Esophagus muscularis mucosa (tissue), 4 donors: Measurements from ENCODE around the gene TRIM39. TPM values are rescaled to one million over a fixed set of nuclear protein-coding genes. Genes with fewer than 3 reads are reported as not detected.
"Not testable (repeated sequence)": the region's sequence is repeated elsewhere in the genome, so short reads cannot be mapped to it uniquely, and the experiment has no call there.

Source experiments
- DNase-seq: peaks from one replicate; pipeline ENCODE4 v3.0.0-alpha.2; 2017; ENCODE audit errors: extremely low spot score
- H3K27ac ChIP-seq, 4 donors: fragments of 200-600 bp; sonication (generic); replicated peaks in 1 of 4; 1 replicate in 3 of 4; 2 replicates in 1 of 4; pipeline ENCODE4 v1.5.1; 2016 to 2019; ENCODE audit warnings: mild to moderate bottlenecking in 1 of 4
- H3K27me3 ChIP-seq, 4 donors: fragments of 200-600 bp; sonication (generic); one replicate each; pipeline versions ENCODE4 v1.5.1 to v1.6.0; 2016 to 2019
- H3K36me3 ChIP-seq, 4 donors: fragments of 200-600 bp; sonication (generic); one replicate each; pipeline ENCODE4 v1.5.1; 2016 to 2019
- H3K4me1 ChIP-seq, 4 donors: fragments of 200-600 bp; sonication (generic); one replicate each; pipeline ENCODE4 v1.5.1; 2016 to 2019
- H3K4me3 ChIP-seq, 4 donors: fragments of 200-600 bp; sonication (generic); 1 replicate in 2 of 4; 2 replicates in 2 of 4; pipeline ENCODE4 v1.5.1; 2016 to 2019; ENCODE audit warnings: mild to moderate bottlenecking in 4 of 4, moderate library complexity in 1 of 4
- H3K9me3 ChIP-seq, 4 donors: fragments of 200-600 bp; sonication (generic); 1 replicate in 3 of 4; 2 replicates in 1 of 4; pipeline ENCODE4 v1.5.1; 2016 to 2019
- EP300 ChIP-seq: sonication (generic); formaldehyde crosslinking; IDR thresholded peaks from one replicate; pipeline ENCODE4 v1.6.1; 2017; ENCODE audit warnings: antibody characterized with exemption
- POLR2A ChIP-seq: fragments of 450-650 bp; IDR thresholded peaks from one replicate; pipeline ENCODE4 v1.6.1; 2017; ENCODE audit warnings: antibody characterized with exemption, moderate library complexity, mild to moderate bottlenecking, low read depth
- POLR2AphosphoS5 ChIP-seq, 2 donors: sonication (generic); formaldehyde crosslinking; IDR thresholded peaks; one replicate each; pipeline ENCODE4 v1.6.1; 2017; ENCODE audit warnings: antibody characterized with exemption in 2 of 2
- WGBS: methylation state at CpG from one replicate; pipeline ENCODE4 v1.1.5; 2018; 5-methylcytosine and 5-hydroxymethylcytosine counted together
- intact Hi-C: fragments of 100-400 bp; cut with DNase I; formaldehyde crosslinking; loops from one replicate; pipeline ENCODE4 v1.15.1; 2023
- total RNA-seq, 4 donors: library from RNA; depleted of rRNA; stranded (reverse); fragments of >200 nt; gene quantifications; one replicate each; pipeline versions ENCODE4 v1.1.0 to v1.2.1, GENCODE V29; 2016
- TF ChIP-seq, protein P1 (sequence below), 3 experiments: fragments of 200-600 bp in 2 of 3; fragments of 450-650 bp in 1 of 3; sonication (generic) in 2 of 3; IDR thresholded peaks; one replicate each; pipeline ENCODE4 v1.5.1; 2017 to 2019; ENCODE audit warnings: antibody characterized with exemption in 3 of 3, mild to moderate bottlenecking in 2 of 3, moderate library complexity in 1 of 3

The TRIM39 gene
- total RNA-seq, 4 donors from 2014 or later, result 17.4 to 24.5 (median 20.9) TPM

GRCh38 chr6:30359276-30359675, 32.5 kb downstream of the TRIM39 start:
- WGBS, result 68% methylated on average over 5 of the region's 5 CpGs

GRCh38 chr6:30360139-30360538, 33.4 kb downstream of the TRIM39 start:
- no peak overlapping the region for H3K27ac ChIP-seq
- H3K4me1 ChIP-seq, result peaks cover 0 to 16% (median 9%) of the 10 kb centered on the region in 4 donors
- no peak overlapping the region for H3K4me3 ChIP-seq
- no peaks in the 10 kb centered on the region for H3K36me3 ChIP-seq
- H3K27me3 ChIP-seq, result peaks cover 0 to 30% (median 12%) of the 10 kb centered on the region in 4 donors
- TF ChIP-seq EP300, result no peak
- TF ChIP-seq, protein P1, sequence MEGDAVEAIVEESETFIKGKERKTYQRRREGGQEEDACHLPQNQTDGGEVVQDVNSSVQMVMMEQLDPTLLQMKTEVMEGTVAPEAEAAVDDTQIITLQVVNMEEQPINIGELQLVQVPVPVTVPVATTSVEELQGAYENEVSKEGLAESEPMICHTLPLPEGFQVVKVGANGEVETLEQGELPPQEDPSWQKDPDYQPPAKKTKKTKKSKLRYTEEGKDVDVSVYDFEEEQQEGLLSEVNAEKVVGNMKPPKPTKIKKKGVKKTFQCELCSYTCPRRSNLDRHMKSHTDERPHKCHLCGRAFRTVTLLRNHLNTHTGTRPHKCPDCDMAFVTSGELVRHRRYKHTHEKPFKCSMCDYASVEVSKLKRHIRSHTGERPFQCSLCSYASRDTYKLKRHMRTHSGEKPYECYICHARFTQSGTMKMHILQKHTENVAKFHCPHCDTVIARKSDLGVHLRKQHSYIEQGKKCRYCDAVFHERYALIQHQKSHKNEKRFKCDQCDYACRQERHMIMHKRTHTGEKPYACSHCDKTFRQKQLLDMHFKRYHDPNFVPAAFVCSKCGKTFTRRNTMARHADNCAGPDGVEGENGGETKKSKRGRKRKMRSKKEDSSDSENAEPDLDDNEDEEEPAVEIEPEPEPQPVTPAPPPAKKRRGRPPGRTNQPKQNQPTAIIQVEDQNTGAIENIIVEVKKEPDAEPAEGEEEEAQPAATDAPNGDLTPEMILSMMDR (IDR thresholded peaks at IDR 0.05), result no peak
- no peak for TF ChIP-seq POLR2AphosphoS5 (IDR thresholded peaks at IDR 0.05)
- no peak for TF ChIP-seq POLR2A
- intact Hi-C loops, result no loop called here
- H3K9me3 ChIP-seq, result peaks cover 0 to 9% (median 3%) of the 10 kb centered on the region in 4 donors
- 73% methylated on average over 13 of the region's 13 CpGs for WGBS
- no peak for DNase-seq

More at GRCh38 chr6:30359276-30359675, 32.5 kb downstream of the TRIM39 start:
- H3K4me3 ChIP-seq, result no peak overlapping the region
- peaks cover 0 to 16% (median 9%) of the 10 kb centered on the region in 4 donors for H3K4me1 ChIP-seq
- no peak for DNase-seq
- TF ChIP-seq, protein P1 (IDR thresholded peaks at IDR 0.05), result no peak
- TF ChIP-seq POLR2AphosphoS5 (IDR thresholded peaks at IDR 0.05), result no peak
- no peak for TF ChIP-seq POLR2A
- no peak for TF ChIP-seq EP300
- intact Hi-C loops, result no loop called here
- H3K27me3 ChIP-seq, result peaks cover 0 to 30% (median 12%) of the 10 kb centered on the region in 4 donors
- no peaks in the 10 kb centered on the region for H3K36me3 ChIP-seq
- no peak overlapping the region for H3K27ac ChIP-seq
- H3K9me3 ChIP-seq, result peaks cover 0 to 9% (median 3%) of the 10 kb centered on the region in 4 donors

DNA sequence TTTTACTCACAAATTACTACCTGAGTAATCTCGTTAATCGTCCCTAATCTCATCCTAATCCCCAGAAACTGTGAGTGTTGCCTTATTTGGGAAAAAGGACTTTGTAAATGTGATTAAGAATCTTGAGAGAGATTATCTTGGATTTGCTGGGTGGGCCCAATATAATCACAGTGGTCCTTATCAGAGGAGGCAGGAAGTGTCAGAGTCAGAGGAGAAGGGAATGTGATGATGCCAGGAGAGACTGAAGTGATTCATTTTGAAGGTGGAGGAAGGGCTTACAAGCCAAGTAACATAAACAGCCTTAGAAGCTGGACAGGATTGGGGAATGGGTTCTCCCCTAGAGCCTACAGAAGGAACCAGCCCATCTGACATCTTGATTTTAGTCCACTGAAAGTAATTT, 34.9 kb downstream of the TRIM39 start:
- Histone ChIP-seq H3K27me3 (peaks cover 0 to 40% (median 12%) of the 10 kb centered on the region in 4 donors), H3K36me3 (no peaks in the 10 kb centered on the region), H3K27ac (no peak overlapping the region), H3K4me3 (no peak overlapping the region), H3K4me1 (peaks cover 0 to 16% (median 9%) of the 10 kb centered on the region in 4 donors), H3K9me3 (peaks cover 0 to 9% (median 3%) of the 10 kb centered on the region in 4 donors)
- DNase-seq, result no peak
- intact Hi-C loops, result no loop called here
- TF ChIP-seq, protein P1 (IDR thresholded peaks at IDR 0.05), result no peak
- no peak for TF ChIP-seq EP300
- 91% methylated on average over 2 of the region's 2 CpGs for WGBS

- peaks cover 0 to 9% (median 5%) of the 10 kb centered on the region in 4 donors for H3K9me3 ChIP-seq
- peaks cover 0 to 1% (median 0%) of the 10 kb centered on the region in 4 donors for H3K4me1 ChIP-seq
- no peak for DNase-seq
- H3K27me3 ChIP-seq, result peaks cover 0 to 26% (median 6%) of the 10 kb centered on the region in 4 donors
- TF ChIP-seq EP300 (no peak), POLR2AphosphoS5 (IDR thresholded peaks at IDR 0.05) (no peak), POLR2A (no peak)
- TF ChIP-seq, protein P1 (IDR thresholded peaks at IDR 0.05), result no peak
- WGBS, result 80% methylated on average over 2 of the region's 2 CpGs
- intact Hi-C loops, result no loop called here
- H3K27ac ChIP-seq, result no peak overlapping the region
- H3K36me3 ChIP-seq, result no peaks in the 10 kb centered on the region
- H3K4me3 ChIP-seq, result no peak overlapping the region
Observed at GRCh38 chr6:30363459-30363858, 36.7 kb downstream of the TRIM39 start.

DNA sequence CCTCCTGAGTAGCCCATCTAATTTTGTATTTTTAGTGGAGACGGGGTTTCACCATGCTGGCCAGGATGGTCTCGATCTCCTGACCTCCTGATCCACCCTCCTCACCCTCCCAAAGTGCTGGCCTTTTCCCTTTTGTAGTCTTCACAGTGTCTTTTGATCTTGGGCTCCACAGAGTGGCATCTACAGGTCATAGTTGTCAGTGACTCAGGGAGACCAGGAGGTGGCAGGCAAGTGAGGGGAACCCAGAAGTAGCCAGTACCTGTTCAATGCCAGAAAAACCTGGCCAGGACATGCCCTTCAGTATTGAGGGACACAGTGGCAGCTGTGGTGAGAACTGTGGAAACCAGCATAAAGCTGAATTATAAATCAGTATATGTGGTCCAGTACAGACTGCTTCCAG, 37.9 kb downstream of the TRIM39 start:
- intact Hi-C loops, result no loop called here
- 83% methylated on average over 2 of the region's 2 CpGs for WGBS
- DNase-seq, result no peak
- Histone ChIP-seq H3K4me3 (no peak overlapping the region), H3K9me3 (peaks cover 0 to 9% (median 5%) of the 10 kb centered on the region in 4 donors), H3K4me1 (no peaks in the 10 kb centered on the region), H3K27me3 (peaks cover 0 to 22% (median 3%) of the 10 kb centered on the region in 4 donors), H3K27ac (no peak overlapping the region), H3K36me3 (no peaks in the 10 kb centered on the region)
- TF ChIP-seq EP300 (no peak), POLR2A (no peak), POLR2AphosphoS5 (IDR thresholded peaks at IDR 0.05) (no peak)
- TF ChIP-seq, protein P1 (IDR thresholded peaks at IDR 0.05), result no peak

GRCh38 chr6:30369280-30369679, 42.6 kb downstream of the TRIM39 start:
- H3K9me3 ChIP-seq, H3K27ac ChIP-seq, H3K4me3 ChIP-seq, intact Hi-C loops, H3K4me1 ChIP-seq, DNase-seq, H3K36me3 ChIP-seq: not testable (repeated sequence)
- WGBS, result 52% methylated on average over 1 of the region's 1 CpG
- peaks cover 0 to 10% (median 0%) of the 10 kb centered on the region in 4 donors for H3K27me3 ChIP-seq
